ENCODE results near the gene NCKIPSD.

DNA sequence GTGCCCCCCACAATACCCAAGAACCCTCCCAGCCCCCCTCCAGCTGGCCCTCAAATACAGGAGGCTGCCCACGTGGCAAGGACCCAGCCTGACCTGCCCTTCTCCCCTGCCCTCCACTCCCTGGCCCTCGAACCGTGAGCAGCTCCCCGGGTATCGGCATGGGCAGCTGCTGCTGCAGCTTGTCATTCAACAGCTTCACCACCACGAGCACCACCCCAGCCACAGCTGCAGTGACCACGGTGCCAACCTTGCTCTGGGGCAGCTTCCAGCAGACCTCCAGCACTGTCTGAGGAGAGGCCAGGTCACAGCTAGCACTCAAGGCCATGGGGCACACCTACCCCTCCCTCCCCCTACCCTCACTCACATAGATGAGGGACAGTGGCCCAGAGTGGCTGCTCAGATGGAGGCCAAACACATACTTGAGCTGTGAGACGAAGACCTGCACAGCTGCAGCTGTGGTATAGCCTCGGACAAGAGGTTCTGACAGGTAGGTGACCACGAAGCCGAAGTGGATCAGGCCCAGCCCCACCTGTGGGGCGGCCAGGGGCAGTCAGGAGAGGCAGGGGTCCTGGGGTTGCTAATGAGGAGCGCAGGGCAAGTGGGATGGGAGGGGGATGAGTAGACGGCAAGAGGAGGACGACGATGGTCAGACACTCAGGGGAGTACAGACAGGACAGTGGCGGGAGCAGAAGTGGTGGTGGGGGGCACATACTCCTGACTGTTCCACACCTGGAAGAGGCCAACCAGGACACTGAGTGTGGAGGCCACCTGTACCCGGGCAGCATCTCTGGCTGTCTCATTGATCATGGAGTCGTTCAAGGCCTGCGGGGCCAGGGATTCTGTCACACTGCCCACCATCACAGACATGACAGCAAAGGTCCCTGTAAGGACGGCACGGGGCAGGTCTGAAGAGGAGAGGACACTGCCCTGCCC, 53.9 kb downstream of the NCKIPSD start:
- TF ChIP-seq OSR1 (CRISPR knock-in tag; IDR thresholded peaks at IDR 0.05) (no peak), SNAI2 (CRISPR knock-in tag; IDR thresholded peaks at IDR 0.05) (no peak), GLIS3 (CRISPR knock-in tag; IDR thresholded peaks at IDR 0.05) (no peak), CSRNP3 (CRISPR knock-in tag; IDR thresholded peaks at IDR 0.05) (no peak), CSDC2 (CRISPR knock-in tag; IDR thresholded peaks at IDR 0.05) (no peak), PATZ1 (CRISPR knock-in tag; IDR thresholded peaks at IDR 0.05; ENCODE audit: borderline replicate concordance) (no peak), POU6F1 (CRISPR knock-in tag; IDR thresholded peaks at IDR 0.05; ENCODE audit: borderline replicate concordance, low read depth) (no peak), ZFP30 (CRISPR knock-in tag; IDR thresholded peaks at IDR 0.05) (no peak)

Measured in SK-N-SH treated with all-trans-retinoic acid at 6 μM for 48 hours (cell line).